ENCODE results near the gene APOL1.

Gene APOL1

DNA sequence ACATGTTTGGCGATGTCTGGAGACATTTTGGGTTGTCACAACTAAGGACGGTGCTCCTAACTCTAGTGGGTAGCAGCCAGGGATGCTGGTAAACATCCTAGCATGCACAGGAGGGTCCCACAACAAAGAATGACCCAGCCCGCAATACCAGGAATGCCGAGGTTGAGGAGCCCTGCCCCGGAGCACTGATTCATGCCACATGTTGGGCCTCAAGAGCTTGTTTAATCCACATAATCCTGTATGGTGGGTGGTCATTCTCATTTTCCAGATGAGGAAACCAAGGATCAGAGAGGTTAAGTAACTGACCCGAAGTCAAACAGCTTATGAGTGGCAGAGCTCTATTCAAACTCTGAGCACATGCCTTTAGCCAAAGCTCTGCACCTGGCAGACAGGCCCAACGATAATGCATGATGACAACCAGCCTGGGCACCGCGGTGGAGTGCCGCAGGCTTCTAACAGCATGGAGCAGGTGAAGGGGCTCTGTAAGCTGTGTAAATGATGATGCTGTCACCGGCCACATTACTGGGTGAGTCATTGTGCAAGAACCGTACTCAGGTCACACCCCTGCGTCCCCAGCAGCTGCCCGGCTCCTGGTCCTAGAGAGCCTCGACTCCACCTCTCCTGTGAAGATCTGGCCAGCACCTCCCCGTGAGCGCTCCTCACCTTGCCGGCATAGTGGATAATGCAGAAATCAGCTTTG is 58.6 kb downstream of the APOL1 start:
- Histone ChIP-seq H3K27me3 (replicated peaks; ENCODE audit: insufficient read depth, low read length) (no peaks in the 10 kb centered on the region), H3K9me3 (replicated peaks; ENCODE audit: insufficient read depth, low read length) (no peaks in the 10 kb centered on the region), H4K20me1 (ENCODE audit: insufficient read depth, low read length) (no peaks in the 10 kb centered on the region; the same call in 1 of the 2 replicates), H3K4me1 (ENCODE audit: low read length) (no peaks in the 10 kb centered on the region), H3K79me2 (ENCODE audit: low read length) (peaks cover 88% of the 10 kb centered on the region), H3F3A (ENCODE audit: insufficient read depth, low read length) (peaks cover 11% of the 10 kb centered on the region), H3K9me2 (replicated peaks; ENCODE audit: insufficient read depth, low read length) (no peaks in the 10 kb centered on the region), H3K36me3 (replicated peaks; ENCODE audit: insufficient read depth, low read length) (peaks cover 47% of the 10 kb centered on the region), H3K27ac (ENCODE audit: low read length) (no peak overlapping the region), H3K4me2 (ENCODE audit: low read depth, low read length) (no peak overlapping the region), H3K4me3 (ENCODE audit: low read length) (no peak overlapping the region), H2AFZ (ENCODE audit: low read length) (no peak overlapping the region), H3K9ac (ENCODE audit: low read length) (no peak overlapping the region)
- TF ChIP-seq EZH2 (optimal IDR thresholded peaks at IDR 0.05; ENCODE audit: low read depth, low read length) (no peak), EZH2phosphoT487 (IDR thresholded peaks at IDR 0.05; ENCODE audit: low read length) (no peak)
- TF ChIP-seq, protein P1, sequence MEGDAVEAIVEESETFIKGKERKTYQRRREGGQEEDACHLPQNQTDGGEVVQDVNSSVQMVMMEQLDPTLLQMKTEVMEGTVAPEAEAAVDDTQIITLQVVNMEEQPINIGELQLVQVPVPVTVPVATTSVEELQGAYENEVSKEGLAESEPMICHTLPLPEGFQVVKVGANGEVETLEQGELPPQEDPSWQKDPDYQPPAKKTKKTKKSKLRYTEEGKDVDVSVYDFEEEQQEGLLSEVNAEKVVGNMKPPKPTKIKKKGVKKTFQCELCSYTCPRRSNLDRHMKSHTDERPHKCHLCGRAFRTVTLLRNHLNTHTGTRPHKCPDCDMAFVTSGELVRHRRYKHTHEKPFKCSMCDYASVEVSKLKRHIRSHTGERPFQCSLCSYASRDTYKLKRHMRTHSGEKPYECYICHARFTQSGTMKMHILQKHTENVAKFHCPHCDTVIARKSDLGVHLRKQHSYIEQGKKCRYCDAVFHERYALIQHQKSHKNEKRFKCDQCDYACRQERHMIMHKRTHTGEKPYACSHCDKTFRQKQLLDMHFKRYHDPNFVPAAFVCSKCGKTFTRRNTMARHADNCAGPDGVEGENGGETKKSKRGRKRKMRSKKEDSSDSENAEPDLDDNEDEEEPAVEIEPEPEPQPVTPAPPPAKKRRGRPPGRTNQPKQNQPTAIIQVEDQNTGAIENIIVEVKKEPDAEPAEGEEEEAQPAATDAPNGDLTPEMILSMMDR (IDR thresholded peaks at IDR 0.05; ENCODE audit: low read length) = no peak
- no peak for DNase-seq

DNA sequence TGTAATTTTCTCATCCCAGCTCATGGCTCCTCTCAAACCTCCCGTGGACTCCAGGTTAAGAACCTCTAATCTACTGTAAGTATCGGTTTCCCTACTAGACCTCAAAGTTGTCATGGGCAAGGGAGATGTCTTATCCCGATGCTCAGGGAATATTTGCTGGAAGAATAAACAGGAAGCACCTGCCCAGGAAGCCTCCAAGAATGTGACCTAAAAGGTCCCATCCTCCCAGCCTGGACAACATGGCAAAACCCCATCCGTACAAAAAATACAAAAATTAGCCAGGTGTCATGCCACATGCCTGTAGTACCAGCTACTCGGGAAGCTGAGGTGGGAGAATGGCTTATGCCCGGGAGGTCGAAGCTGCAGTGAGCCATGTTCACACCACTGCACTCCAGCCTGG is 62.4 kb downstream of the APOL1 start:
- peaks cover 91% of the 10 kb centered on the region for H3K79me2 ChIP-seq (ENCODE audit: low read length)
- no peaks in the 10 kb centered on the region for H3K27me3 ChIP-seq (replicated peaks; ENCODE audit: insufficient read depth, low read length)

DNA sequence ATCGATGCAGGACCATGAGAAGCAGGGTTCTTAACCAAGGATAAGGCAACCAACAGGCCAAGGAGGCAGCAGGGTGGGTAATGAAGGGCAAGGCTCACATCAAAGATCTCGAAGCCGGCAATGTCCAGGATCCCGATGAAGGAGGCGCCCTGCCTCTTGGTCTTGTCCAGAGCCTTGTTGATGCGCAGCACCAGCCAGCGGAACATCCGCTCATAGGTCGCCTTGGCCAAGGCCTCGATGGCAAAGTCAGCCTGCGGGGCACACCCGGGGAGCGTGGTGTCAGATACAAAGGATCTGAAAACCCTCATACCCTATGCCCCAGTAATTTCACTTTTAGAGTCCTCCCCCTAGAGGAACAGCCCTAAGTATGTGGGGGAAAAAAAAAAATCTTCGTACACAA is 63.5 kb downstream of the APOL1 start:
- no peaks in the 10 kb centered on the region for H4K20me1 ChIP-seq (ENCODE audit: insufficient read depth, low read length)
- H3K9me2 ChIP-seq (replicated peaks; ENCODE audit: insufficient read depth, low read length) = no peaks in the 10 kb centered on the region
- H3K4me1 ChIP-seq (ENCODE audit: low read length) = no peaks in the 10 kb centered on the region
- H3K4me2 ChIP-seq (ENCODE audit: low read depth, low read length) = no peak overlapping the region
- H3K9ac ChIP-seq (ENCODE audit: low read length) = no peak overlapping the region
- H3K27ac ChIP-seq (ENCODE audit: low read length) = no peak overlapping the region
- peaks cover 12% of the 10 kb centered on the region; the same call in 1 of the 2 replicates for H3F3A ChIP-seq (ENCODE audit: insufficient read depth, low read length)
- DNase-seq = no peak
- H3K27me3 ChIP-seq (replicated peaks; ENCODE audit: insufficient read depth, low read length) = no peaks in the 10 kb centered on the region
- peaks cover 89% of the 10 kb centered on the region for H3K79me2 ChIP-seq (ENCODE audit: low read length)
- H3K4me3 ChIP-seq (ENCODE audit: low read length) = no peak overlapping the region
- no peak overlapping the region for H2AFZ ChIP-seq (ENCODE audit: low read length)
- H3K9me3 ChIP-seq (replicated peaks; ENCODE audit: insufficient read depth, low read length) = no peaks in the 10 kb centered on the region
- peaks cover 53% of the 10 kb centered on the region for H3K36me3 ChIP-seq (replicated peaks; ENCODE audit: insufficient read depth, low read length)
- no peak for TF ChIP-seq EZH2 (optimal IDR thresholded peaks at IDR 0.05; ENCODE audit: low read depth, low read length)
- no peak for TF ChIP-seq EZH2phosphoT487 (IDR thresholded peaks at IDR 0.05; ENCODE audit: low read length)
- TF ChIP-seq, protein P1 (IDR thresholded peaks at IDR 0.05; ENCODE audit: low read length) = no peak

More for the DNA sequence above, 62.4 kb downstream of the APOL1 start:
- DNase-seq = no peak
- H3K4me3 ChIP-seq (ENCODE audit: low read length) = no peak overlapping the region
- TF ChIP-seq EZH2phosphoT487 (IDR thresholded peaks at IDR 0.05; ENCODE audit: low read length) (no peak), EZH2 (optimal IDR thresholded peaks at IDR 0.05; ENCODE audit: low read depth, low read length) (no peak)
- TF ChIP-seq, protein P1 (IDR thresholded peaks at IDR 0.05; ENCODE audit: low read length) = no peak
- no peak overlapping the region for H2AFZ ChIP-seq (ENCODE audit: low read length)
- no peak overlapping the region for H3K4me2 ChIP-seq (ENCODE audit: low read depth, low read length)
- peaks cover 12% of the 10 kb centered on the region; the same call in 1 of the 2 replicates for H3F3A ChIP-seq (ENCODE audit: insufficient read depth, low read length)
- no peak overlapping the region for H3K9ac ChIP-seq (ENCODE audit: low read length)
- no peaks in the 10 kb centered on the region for H3K4me1 ChIP-seq (ENCODE audit: low read length)
- peaks cover 50% of the 10 kb centered on the region for H3K36me3 ChIP-seq (replicated peaks; ENCODE audit: insufficient read depth, low read length)
- H4K20me1 ChIP-seq (ENCODE audit: insufficient read depth, low read length) = no peaks in the 10 kb centered on the region
- H3K27ac ChIP-seq (ENCODE audit: low read length) = no peak overlapping the region
- H3K9me2 ChIP-seq (replicated peaks; ENCODE audit: insufficient read depth, low read length) = no peaks in the 10 kb centered on the region
- no peaks in the 10 kb centered on the region for H3K9me3 ChIP-seq (replicated peaks; ENCODE audit: insufficient read depth, low read length)

All from MM.1S (cell line).